Measurements from ENCODE around the gene C6orf132.

DNA sequence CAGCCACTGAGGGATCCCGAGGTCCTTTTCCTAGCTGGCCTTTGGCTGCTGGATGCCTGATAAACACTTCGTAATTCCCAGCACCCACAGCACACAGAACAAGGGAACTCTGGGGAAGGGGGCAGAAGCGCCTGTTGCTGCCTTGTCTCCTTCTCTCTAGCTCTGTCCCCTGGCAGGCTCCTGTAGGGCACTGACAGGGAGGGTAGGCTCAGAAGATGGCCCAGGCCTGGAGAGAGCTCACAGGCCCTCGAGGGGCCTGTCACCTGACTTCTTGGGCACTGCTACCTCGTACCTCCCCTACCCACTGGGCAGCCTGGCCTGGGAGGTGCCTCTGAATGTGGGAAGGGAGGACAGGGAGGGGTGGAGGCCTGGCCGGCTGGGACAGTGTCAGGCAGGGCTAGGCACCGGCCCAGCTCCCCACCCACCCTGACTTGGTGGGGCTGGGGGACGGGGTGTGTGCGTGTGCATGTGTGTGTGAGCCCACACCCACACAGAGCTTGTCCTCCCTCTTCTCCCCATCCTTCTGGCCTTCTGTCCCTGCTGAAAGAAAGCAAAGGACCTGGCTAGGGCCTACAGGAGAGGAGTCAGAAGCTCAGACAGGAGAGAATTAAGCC is 18.1 kb downstream of the C6orf132 start:
- TF ChIP-seq POLR2A (IDR thresholded peaks at IDR 0.05; ENCODE audit: low read depth, low read length) (no peak), ELK1 (IDR thresholded peaks at IDR 0.05; ENCODE audit: borderline replicate concordance, low read depth, low read length) (no peak), MXI1 (IDR thresholded peaks at IDR 0.05; ENCODE audit: borderline replicate concordance, low read depth, low read length) (no peak), CHD1 (IDR thresholded peaks at IDR 0.05; ENCODE audit: low read depth, low read length) (no peak), FOS (IDR thresholded peaks at IDR 0.05; ENCODE audit: low read depth, low read length) (no peak), RAD21 (IDR thresholded peaks at IDR 0.05; ENCODE audit: low read length) (no peak)
- TF ChIP-seq, protein P1, sequence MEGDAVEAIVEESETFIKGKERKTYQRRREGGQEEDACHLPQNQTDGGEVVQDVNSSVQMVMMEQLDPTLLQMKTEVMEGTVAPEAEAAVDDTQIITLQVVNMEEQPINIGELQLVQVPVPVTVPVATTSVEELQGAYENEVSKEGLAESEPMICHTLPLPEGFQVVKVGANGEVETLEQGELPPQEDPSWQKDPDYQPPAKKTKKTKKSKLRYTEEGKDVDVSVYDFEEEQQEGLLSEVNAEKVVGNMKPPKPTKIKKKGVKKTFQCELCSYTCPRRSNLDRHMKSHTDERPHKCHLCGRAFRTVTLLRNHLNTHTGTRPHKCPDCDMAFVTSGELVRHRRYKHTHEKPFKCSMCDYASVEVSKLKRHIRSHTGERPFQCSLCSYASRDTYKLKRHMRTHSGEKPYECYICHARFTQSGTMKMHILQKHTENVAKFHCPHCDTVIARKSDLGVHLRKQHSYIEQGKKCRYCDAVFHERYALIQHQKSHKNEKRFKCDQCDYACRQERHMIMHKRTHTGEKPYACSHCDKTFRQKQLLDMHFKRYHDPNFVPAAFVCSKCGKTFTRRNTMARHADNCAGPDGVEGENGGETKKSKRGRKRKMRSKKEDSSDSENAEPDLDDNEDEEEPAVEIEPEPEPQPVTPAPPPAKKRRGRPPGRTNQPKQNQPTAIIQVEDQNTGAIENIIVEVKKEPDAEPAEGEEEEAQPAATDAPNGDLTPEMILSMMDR (conservative IDR thresholded peaks at IDR 0.05; ENCODE audit: low read depth, low read length) = no peak

Data from IMR-90 (cell line).